NCI-H2029 (cell line): ENCODE data around the gene RPL10A.

Experiments
- DNase-seq: peaks from one replicate; lab custom pipeline; 2025; lab: John Stamatoyannopoulos, UW

The RPL10A gene

DNA sequence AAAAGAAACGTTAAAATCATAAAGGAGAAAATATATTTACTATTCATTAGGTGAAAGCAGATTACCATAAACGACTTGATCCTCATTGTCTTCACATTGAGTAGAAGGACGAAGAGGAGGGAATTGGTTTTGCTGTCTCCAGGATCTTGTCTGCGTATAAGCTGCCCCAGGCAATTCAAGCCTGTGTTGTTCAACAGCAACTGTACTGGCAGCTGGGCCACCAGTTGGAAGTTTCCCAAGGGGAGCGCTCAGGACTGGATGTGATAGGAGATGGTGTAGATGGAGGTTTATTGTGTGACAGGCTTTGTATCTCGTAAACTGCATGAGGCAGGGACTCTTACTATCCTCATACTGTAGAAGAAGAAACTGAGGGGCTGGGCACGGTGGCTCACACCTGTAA lies 20.0 kb upstream of the RPL10A start:
- no peak for DNase-seq

DNA sequence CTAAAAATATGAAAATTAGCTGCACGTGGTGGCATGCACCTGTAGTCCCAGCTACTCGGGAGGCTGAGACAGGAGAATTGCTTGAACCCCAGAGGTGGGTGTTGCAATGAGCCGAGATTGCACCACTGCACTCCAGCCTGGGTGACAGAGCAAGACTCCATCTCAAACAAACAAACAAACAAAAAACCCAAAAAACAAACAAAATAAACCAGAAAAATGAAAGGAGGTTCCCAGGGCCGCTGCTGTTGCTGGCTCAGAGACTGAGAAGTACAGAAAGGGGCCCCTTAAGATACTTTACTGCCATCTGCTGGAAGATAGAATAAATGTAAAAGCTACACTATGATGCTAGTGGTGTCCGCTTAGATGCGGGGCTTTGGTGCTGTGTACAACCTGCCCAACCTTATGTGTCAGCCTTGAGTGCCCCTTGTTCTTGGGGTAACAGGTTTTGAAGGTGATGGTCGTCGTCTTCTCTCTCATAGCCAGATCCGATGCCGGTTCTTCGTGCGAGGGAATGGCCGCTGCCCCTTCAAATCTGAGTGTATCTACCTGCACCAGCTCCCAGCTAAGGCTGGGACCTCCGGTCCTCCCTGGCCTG lies 18.8 kb upstream of the RPL10A start:
- peak; percentile 63 for DNase-seq

DNA sequence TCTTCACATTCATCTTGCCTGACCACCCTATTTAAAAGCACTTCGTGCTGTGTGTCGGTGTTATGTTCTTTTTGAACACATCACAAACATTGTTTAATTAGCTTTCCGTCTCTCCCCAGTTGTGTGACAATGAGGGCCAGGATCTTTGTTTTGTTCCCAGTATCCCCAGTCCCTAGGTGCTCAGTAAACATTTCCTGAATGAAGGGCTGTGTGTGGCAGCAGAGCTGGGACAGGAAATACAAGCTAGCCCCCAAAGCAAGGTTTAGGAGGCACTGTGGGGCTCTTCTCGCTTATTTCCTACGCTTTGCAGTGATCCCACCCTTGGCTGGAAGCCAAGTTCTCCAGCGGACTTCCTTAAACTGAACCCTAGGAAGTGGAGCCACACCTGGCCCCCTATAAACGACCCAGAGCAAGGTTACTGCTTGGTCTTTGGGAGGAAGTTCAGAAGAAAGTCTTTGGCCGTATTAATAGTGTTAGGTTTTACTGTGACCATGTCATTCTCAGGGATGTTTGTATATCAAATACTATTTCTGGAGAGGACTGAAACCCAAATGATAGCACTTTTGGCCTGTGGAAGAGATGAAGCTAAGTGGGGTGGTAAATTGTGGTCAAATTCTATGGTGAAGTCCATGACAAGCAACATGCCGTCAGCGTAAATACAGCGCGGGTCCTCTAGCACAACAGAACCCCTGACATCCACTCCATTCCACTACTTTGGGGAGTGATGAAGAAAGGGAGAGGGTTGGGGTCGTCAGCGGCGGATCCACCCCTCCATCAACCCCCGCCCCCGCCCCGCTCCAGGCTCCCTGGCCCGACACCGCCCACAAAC lies 16.6 kb upstream of the RPL10A start:
- DNase-seq, result no peak

DNA sequence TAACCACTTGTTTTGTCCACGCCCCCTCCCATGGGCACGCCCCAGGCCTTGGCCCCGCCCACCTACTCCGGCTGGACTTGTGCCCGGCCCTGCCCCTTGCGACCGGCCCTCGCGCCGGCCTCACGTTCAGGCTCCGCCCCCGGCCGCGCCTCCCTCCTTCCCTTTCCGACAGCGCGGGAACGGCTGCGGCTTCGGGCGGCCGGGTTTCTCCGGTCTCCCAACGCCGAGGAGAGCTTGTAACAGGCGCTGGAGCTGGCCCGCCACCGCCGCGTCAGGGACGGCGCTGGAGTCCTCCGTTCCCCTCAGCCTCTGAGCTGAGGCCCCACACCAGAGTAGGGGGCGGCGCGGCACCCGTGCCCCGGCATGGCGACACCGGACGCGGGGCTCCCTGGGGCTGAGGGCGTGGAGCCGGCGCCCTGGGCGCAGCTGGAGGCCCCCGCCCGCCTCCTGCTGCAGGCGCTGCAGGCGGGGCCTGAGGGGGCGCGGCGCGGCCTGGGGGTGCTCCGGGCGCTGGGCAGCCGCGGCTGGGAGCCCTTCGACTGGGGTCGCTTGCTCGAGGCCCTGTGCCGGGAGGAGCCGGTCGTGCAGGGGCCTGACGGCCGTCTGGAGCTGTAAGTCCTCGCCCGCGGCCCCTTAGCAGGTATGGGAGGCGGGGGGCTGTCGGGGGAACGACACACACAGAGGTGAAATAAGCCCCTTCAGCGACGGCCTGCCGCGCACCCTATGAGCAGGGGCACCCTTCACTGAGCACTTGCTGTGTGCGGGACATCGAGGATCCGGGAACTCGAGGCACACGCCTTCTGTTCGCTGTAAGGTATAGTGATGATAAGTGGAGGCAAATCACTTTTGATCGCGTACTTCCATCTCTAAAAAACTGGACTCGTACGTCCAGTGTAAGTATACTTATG lies 15.8 kb upstream of the RPL10A start, which contains the start of gene FANCE:
FANCE (plus strand) TSS at position 156 of the 908 bp plus-strand sequence; CDS start at position 364, 208 bp downstream.
- DNase-seq, result peak; percentile 80

DNA sequence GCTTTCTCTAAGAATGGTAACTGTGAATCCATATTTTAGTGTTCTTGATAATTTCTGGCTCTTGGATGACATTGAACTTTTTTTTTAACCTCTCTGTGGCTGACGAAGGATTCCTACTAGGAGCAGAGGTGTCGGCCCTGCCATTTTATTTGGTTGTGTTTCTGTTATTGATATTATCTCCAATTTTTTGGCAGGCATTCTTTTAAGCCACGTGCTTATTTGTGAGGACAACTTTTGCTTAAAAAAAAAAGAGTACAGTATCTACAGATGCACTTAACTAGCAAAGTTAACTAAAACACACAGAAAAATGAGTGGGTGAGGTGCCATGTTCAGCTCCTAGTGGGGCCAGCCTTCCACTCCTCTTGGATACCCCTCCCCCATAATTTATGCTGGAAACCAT lies 15.0 kb upstream of the RPL10A start:
- no peak for DNase-seq

DNA sequence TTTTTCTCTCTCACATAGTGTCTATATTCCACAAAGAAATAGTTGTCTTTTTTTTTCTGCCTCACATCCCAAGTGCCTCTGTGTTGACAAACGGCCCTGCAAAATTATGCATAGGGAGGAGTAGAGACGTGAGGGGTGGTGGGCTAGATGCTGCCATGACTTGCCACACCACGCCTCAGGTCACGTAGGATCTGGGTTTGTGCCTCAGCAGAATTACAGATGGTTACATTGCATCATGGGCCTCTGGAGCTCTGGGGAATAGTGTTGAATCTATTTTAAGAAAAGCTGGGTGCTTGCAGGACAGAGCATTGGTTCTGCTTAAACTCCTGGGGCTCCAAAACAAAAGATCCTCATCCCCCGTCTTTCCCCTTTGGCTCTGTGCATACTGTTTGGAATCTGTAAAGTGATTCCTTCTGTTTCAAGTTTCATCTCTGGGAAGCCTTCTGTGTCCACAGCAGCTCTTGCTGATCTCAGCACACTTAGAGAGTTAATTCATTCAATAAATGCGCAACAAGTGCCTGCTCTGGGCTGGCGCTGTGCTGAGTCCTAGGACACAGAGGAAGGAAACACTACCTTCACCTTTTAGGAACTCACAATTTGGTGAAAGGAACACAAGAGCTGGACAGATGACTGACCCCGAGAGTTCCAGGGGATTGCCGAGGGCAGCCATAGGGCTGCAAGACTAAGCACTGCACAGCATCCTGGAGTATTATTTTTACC lies 13.7 kb upstream of the RPL10A start:
- no peak for DNase-seq

DNA sequence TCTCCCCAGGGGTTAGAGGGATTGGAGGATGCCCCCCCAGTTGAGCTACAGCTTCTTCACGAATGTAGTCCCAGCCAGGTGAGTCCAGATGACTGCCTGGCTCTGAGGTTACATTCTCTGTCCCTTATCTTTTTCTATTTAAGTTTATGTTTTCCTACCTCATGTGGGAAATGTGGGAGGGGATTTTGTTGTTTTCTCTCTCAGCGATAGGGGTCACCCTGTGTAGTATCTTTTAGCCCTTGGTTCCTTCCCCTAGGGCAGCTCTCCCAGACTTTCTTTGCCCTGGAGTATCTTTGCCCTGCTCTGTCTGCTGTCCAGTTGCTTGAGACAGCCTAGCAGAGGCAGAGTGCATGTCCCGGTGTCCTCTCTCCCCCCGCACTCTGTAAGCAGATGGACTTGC lies 10.3 kb upstream of the RPL10A start:
- no peak for DNase-seq

DNA sequence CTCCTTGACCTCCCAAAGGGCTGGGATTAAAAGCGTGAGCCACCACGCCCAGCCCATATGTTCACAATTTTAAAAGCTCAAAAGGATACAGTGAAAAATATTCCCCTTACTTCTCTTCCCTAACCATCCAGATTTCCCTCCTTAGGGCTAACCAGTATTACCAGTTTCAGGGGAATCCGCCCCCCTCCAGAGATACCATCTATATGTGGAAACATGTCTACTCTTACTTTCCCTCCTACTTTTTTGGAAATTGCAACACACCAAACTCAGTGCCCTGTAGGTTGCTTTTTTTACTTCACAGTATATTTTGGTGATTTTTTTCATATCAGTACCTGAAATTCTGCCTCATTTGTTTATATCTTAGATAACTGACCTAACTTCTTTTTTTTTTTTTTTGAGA lies 6.9 kb upstream of the RPL10A start:
- no peak for DNase-seq

DNA sequence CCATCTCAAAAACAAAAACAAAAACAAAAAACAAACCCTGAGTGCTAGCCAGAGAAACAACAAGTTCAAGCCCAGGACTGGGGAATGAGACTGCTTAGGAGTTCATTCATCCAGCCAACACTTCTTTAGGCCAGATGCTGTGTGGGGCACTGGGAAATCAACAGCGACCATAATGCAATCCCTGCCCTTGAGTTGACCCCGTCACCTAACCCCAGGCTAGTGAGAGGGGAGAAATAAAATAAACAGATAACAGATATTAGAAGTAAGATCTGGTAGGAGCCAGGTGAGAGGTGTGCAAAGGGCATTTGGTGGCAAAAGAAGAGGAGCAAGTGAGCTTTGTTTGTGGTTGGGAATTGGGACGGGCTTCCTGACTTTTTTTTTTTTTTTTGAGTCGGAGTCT lies 4.9 kb upstream of the RPL10A start:
- no peak for DNase-seq

DNA sequence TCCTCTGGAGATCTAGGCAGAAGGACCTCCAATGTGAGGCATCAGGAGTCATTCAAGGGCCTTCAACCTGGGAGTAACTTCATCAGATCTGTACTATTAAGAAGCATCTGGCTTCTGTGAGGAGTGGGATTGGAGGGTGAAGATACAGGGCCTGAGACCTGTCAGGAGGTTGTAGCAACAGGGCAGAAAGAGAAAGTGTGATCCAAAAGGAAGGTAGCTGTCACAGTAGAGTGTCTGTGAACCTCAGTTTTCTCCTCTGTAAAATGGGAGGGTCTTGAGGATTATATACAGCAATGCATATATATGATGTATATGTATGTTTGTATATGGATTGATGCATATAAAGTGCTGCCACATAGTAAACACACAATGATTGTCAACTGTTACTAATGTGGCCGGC lies 2.6 kb upstream of the RPL10A start:
- DNase-seq, result no peak

DNA sequence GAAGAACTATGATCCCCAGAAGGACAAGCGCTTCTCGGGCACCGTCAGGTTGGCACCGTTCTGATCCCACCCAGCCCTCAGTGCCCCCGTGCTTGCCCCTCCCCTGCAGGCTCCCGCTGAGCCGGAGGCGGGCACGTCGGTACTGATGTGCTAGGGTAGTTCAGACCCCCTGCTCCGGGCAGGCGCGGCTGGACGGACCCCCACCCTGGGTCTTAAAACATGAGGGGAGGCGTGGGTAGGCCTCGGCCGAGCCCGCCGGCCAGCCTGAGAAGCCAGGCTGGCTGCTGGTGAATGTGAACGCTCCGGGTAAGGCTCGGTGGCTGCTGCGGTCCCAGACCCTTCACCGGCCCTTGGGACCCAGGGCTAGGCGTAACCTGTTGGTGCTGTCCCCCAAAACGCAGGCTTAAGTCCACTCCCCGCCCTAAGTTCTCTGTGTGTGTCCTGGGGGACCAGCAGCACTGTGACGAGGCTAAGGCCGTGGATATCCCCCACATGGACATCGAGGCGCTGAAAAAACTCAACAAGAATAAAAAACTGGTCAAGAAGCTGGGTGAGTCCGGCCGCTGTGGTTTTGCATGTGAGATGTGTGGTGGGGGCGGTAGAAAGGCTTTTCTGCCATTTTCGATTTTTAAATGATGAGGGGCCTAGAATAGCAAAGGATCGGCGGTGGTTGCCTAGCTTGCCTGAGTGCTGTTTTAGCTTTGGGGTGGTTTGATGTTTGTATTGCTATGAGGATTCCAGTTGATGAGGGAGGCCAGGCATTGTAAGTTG lies 964 bp downstream of the RPL10A start:
- DNase-seq, result no peak

DNA sequence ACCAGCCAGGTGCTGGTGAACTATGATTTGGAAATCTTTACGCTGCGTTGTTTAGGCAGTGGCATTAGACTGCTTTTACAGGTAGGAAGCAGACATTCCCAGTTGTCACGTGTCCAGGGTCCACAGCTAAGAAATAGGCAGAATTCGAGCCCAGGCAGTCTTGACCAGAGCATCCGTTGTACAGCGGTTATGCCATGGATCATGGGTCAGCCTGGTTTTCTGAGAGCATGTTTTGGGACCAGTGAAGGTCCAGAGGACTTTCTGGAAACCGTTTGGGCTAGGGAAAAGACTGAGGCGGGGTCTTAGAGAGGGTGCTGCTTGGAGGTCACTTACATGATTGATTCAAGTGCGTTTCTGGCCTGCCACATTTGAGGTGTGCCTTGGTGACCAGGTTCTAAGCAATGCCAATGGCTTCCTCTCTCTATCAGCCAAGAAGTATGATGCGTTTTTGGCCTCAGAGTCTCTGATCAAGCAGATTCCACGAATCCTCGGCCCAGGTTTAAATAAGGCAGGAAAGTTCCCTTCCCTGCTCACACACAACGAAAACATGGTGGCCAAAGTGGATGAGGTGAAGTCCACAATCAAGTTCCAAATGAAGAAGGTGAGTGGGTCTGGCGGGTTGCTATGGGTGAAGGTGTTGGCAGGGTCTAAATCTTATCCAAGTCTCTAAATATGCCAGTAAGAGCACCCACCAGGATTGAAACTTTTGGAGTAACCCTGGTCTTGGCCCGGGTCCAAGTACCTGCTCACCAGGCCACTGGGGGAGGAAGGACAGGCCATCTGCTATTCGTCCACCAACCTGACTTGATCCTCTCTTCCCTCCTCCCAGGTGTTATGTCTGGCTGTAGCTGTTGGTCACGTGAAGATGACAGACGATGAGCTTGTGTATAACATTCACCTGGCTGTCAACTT lies 1.8 kb downstream of the RPL10A start:
- no peak for DNase-seq

DNA sequence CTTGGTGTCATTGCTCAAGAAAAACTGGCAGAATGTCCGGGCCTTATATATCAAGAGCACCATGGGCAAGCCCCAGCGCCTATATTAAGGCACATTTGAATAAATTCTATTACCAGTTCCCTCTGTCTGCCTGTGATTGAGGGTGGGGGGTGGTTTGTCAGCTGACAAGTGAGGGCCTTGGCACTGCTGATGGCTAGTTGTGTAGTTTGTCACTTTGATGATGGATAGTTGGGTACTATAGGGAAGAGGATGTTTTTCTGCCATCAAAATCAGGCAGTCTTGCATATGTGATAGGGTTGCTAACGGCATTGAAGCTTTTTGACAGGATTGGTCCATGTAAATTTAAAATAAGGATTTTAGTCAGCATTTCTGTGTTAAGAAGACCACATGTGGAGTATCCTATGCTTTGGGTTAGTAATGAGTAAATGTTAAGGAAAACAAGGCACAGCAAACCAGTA lies 2.5 kb downstream of the RPL10A start:
- no peak for DNase-seq

DNA sequence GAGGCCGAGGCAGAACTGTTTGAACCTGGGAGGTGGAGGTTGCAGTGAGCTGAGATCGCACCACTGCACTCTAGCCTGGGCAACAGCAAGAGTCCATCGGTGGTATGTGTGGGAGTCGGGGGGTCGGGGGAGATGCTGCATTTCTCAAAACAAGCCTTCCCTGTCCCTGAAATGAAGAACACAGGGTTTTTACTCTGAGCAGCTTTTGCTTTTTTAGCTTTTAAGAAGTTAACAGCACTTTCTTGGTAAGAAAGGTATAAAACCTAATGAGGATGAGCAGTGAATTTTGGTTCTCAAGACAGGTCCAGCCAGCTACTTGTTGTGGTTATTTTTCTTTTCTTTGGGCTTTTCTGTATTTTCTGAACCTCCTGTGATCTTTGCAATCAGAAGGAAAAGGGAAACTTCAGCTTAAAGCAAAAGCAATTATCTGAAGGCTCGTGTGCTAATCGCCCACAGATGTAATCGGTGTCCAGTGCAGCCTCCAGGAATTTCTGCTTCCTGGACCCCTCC lies 3.7 kb downstream of the RPL10A start:
- no peak for DNase-seq

DNA sequence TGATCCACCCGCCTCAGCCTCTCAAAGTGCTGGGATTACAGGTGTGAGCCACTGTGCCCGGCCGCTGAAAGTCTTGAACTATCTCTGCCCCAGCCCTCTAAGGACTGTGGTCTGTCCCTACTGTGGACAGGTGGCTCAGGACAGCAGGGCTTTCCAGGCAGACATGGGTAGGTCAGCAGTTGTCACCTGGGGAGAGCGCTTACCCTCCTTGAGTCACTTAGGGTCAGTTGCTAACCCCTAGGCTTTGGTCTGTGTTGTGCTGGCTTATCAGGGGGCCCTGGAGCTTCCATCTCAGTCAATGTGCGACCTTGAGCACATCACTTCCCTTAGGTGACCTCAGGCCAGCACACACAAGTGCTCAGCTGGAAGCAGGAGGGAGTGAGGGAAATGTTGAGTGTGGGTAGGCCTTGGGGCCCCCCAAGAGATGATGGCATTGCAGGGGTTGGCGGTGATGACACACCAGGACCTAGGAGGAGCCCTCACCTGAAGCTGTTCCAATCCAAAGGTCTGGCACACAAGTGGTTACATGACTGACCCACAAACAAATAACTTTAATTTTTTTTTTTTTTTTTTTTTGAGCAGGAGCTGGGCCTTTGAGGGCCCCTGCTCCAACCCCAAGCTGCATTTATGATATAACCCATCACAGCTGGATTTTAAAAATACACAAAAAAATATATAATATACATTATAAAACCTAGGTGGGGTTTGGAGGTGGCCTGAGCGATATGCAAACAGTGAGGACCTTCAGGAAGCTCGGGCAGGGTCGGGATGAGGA lies 5.1 kb downstream of the RPL10A start:
- no peak for DNase-seq

DNA sequence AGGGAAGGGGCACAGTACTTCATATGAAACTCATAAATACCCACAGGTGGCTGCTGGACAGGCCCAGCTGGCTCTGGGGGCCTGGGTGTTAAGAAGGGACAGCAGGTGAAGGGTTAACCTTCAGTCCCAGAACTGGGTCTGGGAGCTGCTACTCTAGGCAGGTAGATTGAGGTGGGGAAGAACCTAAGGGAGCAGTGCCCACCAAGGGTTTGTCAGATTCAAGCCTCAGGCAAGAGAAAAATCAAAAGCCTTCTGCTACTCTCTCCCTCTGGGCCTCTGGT lies 5.6 kb downstream of the RPL10A start:
- DNase-seq, result no peak

DNA sequence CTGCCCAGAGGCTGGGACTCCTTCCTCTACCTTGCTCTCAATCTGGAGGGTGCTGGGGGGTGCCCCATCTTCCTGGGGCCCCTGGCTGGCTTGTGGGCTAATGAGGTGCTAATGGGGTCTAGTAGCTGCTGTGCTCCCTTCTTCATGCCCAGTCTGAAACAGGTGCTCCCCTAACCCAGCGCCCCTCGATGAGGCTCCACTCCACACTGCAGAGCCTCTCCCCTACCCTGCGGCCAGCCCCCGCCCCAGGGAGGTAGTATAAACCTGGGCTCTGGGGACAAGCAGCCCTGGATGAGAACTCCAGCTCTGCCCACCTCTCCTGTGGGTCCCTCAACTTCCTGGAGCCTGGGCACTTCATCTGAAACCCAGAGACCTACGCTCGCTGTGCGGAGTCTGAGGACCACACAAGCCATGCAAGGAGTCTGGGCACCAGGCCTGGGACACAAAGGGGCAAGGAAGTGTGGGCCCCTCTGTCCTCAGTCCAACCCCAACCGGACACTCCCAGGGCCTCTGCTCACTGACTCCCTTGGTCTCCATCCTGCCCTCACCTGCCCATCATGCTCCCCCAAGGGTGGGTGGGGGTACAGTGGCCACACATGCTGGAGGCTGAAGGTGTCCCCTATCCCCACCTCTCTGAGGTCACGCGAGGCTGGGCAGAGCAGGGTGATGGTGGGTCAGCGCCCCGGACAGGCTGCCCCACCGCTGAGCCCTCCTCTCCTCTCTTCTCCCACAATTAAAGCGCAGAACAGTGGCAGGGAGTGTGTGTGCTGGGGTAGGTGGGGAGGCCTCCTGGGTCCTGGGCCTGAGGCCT lies 6.1 kb downstream of the RPL10A start:
- DNase-seq, result no peak

DNA sequence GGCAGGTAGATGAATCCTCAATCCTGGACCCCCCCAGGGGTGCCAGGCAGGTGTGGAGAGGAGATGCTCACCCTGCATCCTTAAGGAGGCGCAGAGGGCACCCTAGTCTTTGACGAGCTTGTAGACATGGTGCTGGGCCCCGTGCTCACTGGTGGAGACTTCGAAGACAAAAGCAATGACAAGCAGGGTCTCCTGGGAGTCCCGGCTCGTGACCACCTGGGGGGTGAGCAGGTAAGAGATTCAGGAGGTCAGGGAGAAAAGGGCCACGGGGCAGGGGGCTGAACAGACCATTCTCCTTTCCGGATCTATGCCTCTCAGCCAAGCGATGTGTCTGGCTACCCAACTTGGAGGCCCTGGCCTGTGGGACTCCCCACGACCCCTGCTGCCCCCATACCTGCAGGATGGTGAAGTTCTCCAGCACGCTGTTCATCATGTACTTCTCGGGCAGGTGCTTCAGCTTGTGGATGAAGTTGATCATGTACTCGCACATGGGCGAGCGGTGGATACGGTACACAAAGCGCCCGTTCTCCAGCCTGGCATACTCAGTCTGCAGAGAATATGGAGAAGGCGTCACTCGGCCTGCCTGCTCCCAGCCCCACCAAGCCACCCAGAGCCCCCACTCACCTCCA lies 6.9 kb downstream of the RPL10A start:
- DNase-seq, result no peak
